DOHH2 (cell line): Measurements from ENCODE around the gene SH2D4B.

Source experiments
- EZH2phosphoT487 ChIP-seq: fragments of 200-600 bp; sonication (generic); IDR thresholded peaks from 2 replicates; pipeline ENCODE4 v1.6.1; 2017; ENCODE audit warnings: borderline replicate concordance, mild to moderate bottlenecking, antibody characterized with exemption, low read length, moderate library complexity, mixed read lengths
- TF ChIP-seq, protein P1 (sequence below): fragments of 200-600 bp; sonication (generic); IDR thresholded peaks from one replicate; pipeline ENCODE4 v1.5.1; 2014; ENCODE audit warnings: antibody characterized with exemption, mild to moderate bottlenecking, low read depth, low read length; ENCODE audit not compliant: poor library complexity, severe bottlenecking

- TF ChIP-seq, protein P1, sequence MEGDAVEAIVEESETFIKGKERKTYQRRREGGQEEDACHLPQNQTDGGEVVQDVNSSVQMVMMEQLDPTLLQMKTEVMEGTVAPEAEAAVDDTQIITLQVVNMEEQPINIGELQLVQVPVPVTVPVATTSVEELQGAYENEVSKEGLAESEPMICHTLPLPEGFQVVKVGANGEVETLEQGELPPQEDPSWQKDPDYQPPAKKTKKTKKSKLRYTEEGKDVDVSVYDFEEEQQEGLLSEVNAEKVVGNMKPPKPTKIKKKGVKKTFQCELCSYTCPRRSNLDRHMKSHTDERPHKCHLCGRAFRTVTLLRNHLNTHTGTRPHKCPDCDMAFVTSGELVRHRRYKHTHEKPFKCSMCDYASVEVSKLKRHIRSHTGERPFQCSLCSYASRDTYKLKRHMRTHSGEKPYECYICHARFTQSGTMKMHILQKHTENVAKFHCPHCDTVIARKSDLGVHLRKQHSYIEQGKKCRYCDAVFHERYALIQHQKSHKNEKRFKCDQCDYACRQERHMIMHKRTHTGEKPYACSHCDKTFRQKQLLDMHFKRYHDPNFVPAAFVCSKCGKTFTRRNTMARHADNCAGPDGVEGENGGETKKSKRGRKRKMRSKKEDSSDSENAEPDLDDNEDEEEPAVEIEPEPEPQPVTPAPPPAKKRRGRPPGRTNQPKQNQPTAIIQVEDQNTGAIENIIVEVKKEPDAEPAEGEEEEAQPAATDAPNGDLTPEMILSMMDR = no peak
- no peak for TF ChIP-seq EZH2phosphoT487
Observed at GRCh38 chr10:80567292-80567691, 29.6 kb downstream of the SH2D4B start.
